ENCODE data around the gene ULK2. TPM values are rescaled to one million over a fixed set of nuclear protein-coding genes. Genes with fewer than 3 reads are reported as not detected.

The ULK2 gene
- total and polyA plus RNA-seq, 2 donors (not counting 1 experiment from before 2014, with no cell fraction given), result 2.0 to 2.9 TPM

DNA sequence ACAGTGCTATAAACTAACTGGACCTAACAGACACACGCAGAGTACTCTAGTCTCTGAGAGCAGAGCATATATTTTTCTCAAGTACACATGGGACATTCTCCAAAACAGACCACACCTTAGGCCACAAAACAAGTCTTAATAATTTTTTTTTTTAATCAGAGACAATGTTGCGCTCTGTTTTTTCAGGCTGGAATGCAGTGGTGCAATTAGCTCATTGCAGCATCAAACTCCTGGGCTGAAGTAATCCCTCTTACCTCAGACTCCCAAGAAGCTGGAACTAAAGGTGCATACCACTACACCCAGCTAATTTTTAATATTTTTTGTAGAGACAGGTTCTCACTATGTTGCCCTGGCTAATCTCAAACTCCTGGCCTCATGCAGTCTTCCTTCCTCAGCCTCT lies 37.7 kb downstream of the ULK2 start:
- Mint-ChIP-seq H3K9me3 (ENCODE audit: insufficient read depth) (peaks cover 4% of the 10 kb centered on the region), H3K27ac (no peak overlapping the region), H3K4me1 (peaks cover 6% of the 10 kb centered on the region), H3K4me3 (no peak overlapping the region), H3K27me3 (no peaks in the 10 kb centered on the region)
- H2AFZ ChIP-seq (ENCODE audit: insufficient read depth, low read depth, low read length, poor library complexity, severe bottlenecking), result no peak overlapping the region
- intact Hi-C loops (cut with micrococcal nuclease), result no loop called here
- ChIA-PET POLR2A (no interaction called here), CTCF (no interaction called here)
- H3K27ac ChIP-seq (ENCODE audit: low read length in 2 of 2), result no peak overlapping the region
- no peak overlapping the region for H3K9ac ChIP-seq (ENCODE audit: low read length)
- no peak overlapping the region for H3K4me2 ChIP-seq (replicated peaks; ENCODE audit: low read depth, low read length, poor library complexity, severe bottlenecking)
- H3K4me3 ChIP-seq (ENCODE audit: control extremely low read depth in 1 of 5, extremely low read depth in 1 of 5, insufficient read depth in 1 of 5, low read depth in 2 of 5, low read length in 4 of 5), result no peak overlapping the region
- WGBS (ENCODE audit: insufficient coverage), result no CpG with 5 or more reads among the region's 2 CpGs
- peaks cover 0 to 5% (median 0%) of the 10 kb centered on the region in 3 donors for H3K9me3 ChIP-seq (ENCODE audit: control extremely low read depth in 1 of 3, control insufficient read depth in 2 of 3, insufficient read depth in 1 of 3, low read length in 2 of 3)
- ATAC-seq (ENCODE audit: low read depth), result no peak
- no peaks in the 10 kb centered on the region for H3K4me1 ChIP-seq (ENCODE audit: control insufficient read depth in 2 of 2, insufficient read depth in 2 of 2, low read length in 2 of 2)
- H3K79me2 ChIP-seq (ENCODE audit: control insufficient read depth, insufficient read depth, low read length), result no peaks in the 10 kb centered on the region
- TF ChIP-seq EZH2 (IDR thresholded peaks at IDR 0.05; ENCODE audit: borderline replicate concordance, insufficient read depth, low read depth, low read length, poor library complexity, severe bottlenecking), result no peak
- TF ChIP-seq, protein P1, sequence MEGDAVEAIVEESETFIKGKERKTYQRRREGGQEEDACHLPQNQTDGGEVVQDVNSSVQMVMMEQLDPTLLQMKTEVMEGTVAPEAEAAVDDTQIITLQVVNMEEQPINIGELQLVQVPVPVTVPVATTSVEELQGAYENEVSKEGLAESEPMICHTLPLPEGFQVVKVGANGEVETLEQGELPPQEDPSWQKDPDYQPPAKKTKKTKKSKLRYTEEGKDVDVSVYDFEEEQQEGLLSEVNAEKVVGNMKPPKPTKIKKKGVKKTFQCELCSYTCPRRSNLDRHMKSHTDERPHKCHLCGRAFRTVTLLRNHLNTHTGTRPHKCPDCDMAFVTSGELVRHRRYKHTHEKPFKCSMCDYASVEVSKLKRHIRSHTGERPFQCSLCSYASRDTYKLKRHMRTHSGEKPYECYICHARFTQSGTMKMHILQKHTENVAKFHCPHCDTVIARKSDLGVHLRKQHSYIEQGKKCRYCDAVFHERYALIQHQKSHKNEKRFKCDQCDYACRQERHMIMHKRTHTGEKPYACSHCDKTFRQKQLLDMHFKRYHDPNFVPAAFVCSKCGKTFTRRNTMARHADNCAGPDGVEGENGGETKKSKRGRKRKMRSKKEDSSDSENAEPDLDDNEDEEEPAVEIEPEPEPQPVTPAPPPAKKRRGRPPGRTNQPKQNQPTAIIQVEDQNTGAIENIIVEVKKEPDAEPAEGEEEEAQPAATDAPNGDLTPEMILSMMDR (IDR thresholded peaks at IDR 0.05), result no peak
- H3K36me3 ChIP-seq (replicated peaks in 1 of 2; ENCODE audit: control extremely low read depth in 1 of 2, control insufficient read depth in 1 of 2, extremely low read depth in 1 of 2, insufficient read depth in 2 of 2, low read length in 1 of 2), result no peaks in the 10 kb centered on the region
- H4K20me1 ChIP-seq (ENCODE audit: control insufficient read depth, insufficient read depth, low read length, poor library complexity, severe bottlenecking), result no peaks in the 10 kb centered on the region
- DNase-seq, result no peak
- H3K27me3 ChIP-seq (replicated peaks in 1 of 4; ENCODE audit: control extremely low read depth in 1 of 4, control insufficient read depth in 3 of 4, insufficient read depth in 4 of 4, low read length in 3 of 4), result no peaks in the 10 kb centered on the region

DNA sequence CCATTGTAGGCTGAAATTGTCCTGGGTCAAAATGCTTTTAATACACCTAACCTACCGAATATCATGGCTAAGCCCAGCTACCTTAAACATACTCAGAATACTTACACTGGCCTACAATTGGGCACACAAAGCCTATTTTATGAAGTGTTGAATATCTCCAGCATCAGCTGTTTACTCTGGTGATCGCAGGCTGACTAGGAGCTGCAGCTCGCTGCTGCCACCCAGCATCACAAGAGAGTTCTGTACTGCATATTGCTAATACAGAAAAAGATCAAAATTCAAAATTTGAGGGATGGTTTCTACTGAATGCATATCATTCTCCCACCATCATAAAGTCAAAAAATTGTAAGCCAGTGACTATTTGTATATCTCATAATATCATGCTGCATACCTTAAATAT lies 55.3 kb downstream of the ULK2 start:
- Histone ChIP-seq H3K4me1 (ENCODE audit: control insufficient read depth in 2 of 2, insufficient read depth in 2 of 2, low read length in 2 of 2) (no peaks in the 10 kb centered on the region), H4K20me1 (ENCODE audit: control insufficient read depth, insufficient read depth, low read length, poor library complexity, severe bottlenecking) (no peaks in the 10 kb centered on the region), H3K27ac (ENCODE audit: low read length in 2 of 2) (no peak overlapping the region), H3K9ac (ENCODE audit: low read length) (no peak overlapping the region), H3K9me3 (ENCODE audit: control extremely low read depth in 1 of 3, control insufficient read depth in 2 of 3, insufficient read depth in 1 of 3, low read length in 2 of 3) (no peaks in the 10 kb centered on the region), H3K4me2 (replicated peaks; ENCODE audit: low read depth, low read length, poor library complexity, severe bottlenecking) (no peak overlapping the region), H3K36me3 (replicated peaks in 1 of 2; ENCODE audit: control extremely low read depth in 1 of 2, control insufficient read depth in 1 of 2, extremely low read depth in 1 of 2, insufficient read depth in 2 of 2, low read length in 1 of 2) (no peaks in the 10 kb centered on the region), H2AFZ (ENCODE audit: insufficient read depth, low read depth, low read length, poor library complexity, severe bottlenecking) (no peak overlapping the region), H3K4me3 (ENCODE audit: control extremely low read depth in 1 of 5, extremely low read depth in 1 of 5, insufficient read depth in 1 of 5, low read depth in 2 of 5, low read length in 4 of 5) (no peak overlapping the region), H3K79me2 (ENCODE audit: control insufficient read depth, insufficient read depth, low read length) (no peaks in the 10 kb centered on the region), H3K27me3 (replicated peaks in 1 of 4; ENCODE audit: control extremely low read depth in 1 of 4, control insufficient read depth in 3 of 4, insufficient read depth in 4 of 4, low read length in 3 of 4) (no peaks in the 10 kb centered on the region)
- no peak overlapping the region for H3K27ac Mint-ChIP-seq
- no peaks in the 10 kb centered on the region for H3K9me3 Mint-ChIP-seq (ENCODE audit: insufficient read depth)
- POLR2A ChIA-PET, result no interaction called here
- TF ChIP-seq, protein P1 (IDR thresholded peaks at IDR 0.05), result no peak
- TF ChIP-seq EZH2 (IDR thresholded peaks at IDR 0.05; ENCODE audit: borderline replicate concordance, insufficient read depth, low read depth, low read length, poor library complexity, severe bottlenecking), result no peak
- no peaks in the 10 kb centered on the region for H3K4me1 Mint-ChIP-seq
- no peak overlapping the region for H3K4me3 Mint-ChIP-seq
- no peaks in the 10 kb centered on the region for H3K27me3 Mint-ChIP-seq
- CTCF ChIA-PET, result interaction anchor here (0.9 kb wide), 1 partner anchor 12 kb away, joined by 3 read pairs; no protein-coding TSS in a partner anchor
- intact Hi-C loops (cut with micrococcal nuclease), result no loop called here
- DNase-seq (no peak), ATAC-seq (ENCODE audit: low read depth) (no peak)
- no CpG with 5 or more reads among the region's 3 CpGs for WGBS (ENCODE audit: insufficient coverage)

Measured in B cell (primary cell).